Measurements from ENCODE around the gene IL10RA. TPM values are rescaled to one million over a fixed set of nuclear protein-coding genes. Genes with fewer than 3 reads are reported as not detected.
"Not testable (repeated sequence)": the region's sequence is repeated elsewhere in the genome, so short reads cannot be mapped to it uniquely, and the experiment has no call there.

The IL10RA gene
- total and polyA plus RNA-seq, 12 donors, result 2.0 to 29.9 (median 3.8) TPM

DNA sequence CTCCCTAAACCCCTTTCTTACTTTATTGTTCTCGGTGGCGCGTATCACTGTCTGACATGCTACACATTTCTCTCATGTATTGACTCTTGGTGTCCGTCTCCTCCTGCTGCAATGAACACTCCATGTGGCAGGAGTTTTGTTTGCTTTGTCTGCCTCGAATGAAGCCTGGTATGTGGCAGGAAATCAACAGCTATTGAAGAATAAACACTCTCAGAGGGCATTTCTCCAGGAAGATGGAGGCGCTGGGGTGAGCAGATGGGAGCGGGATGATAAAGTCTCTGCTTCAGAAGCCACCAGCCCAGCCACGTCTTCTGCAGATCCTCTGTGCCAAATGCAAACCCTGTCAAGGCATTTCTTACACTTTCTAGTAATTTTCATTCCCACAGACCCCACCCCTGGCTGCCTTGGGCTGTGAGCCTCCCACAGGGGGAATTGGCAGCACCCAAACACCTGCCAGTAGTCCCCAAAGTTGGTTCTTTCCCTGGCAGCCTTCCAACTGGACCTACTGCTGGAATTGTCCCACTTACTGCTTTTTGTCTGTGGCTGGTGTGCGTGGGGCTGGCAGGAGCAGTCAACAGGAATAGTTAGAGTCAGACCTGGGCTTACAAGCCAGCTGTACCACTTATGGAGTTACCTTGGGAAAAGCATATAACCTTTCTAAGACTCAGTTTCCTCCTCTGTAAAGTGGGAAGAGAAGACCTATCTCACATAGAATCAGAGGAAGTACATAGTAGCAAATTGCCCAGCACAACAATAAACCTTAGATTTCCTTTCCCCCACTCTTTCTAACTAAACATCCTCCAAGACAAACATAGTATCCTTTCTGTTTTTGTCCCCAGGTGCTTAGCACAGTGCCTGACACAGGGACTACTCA lies 13.3 kb upstream of the IL10RA start:
- H3K4me1 ChIP-seq, result peaks cover 0 to 84% (median 0%) of the 10 kb centered on the region in 9 donors

DNA sequence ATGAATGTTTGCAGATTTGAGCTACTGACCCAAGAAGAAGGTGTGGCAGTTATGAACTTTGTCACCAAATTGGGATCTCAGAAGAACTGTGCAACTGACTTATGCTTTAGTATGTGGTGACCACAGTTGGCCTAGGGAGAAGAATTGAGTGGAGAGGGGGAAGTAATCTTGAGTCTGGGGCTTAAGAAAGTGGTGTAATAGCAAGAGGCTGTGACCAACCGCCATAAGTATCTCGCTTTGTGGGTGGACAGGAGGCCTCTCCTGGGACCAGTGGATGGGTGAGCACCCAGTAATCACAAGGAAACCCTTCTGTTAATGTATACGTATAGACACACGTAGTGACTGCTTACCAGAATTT lies 12.7 kb upstream of the IL10RA start:
- no peaks in the 10 kb centered on the region for H3K9me3 ChIP-seq
- intact Hi-C loops (cut with DNase I), result no loop called here
- H3K36me3 ChIP-seq, result no peaks in the 10 kb centered on the region
- DNase-seq (no peak), ATAC-seq (no peak)
- peaks cover 0 to 10% (median 0%) of the 10 kb centered on the region in 7 donors for H3K27me3 ChIP-seq
- TF ChIP-seq, protein P1, sequence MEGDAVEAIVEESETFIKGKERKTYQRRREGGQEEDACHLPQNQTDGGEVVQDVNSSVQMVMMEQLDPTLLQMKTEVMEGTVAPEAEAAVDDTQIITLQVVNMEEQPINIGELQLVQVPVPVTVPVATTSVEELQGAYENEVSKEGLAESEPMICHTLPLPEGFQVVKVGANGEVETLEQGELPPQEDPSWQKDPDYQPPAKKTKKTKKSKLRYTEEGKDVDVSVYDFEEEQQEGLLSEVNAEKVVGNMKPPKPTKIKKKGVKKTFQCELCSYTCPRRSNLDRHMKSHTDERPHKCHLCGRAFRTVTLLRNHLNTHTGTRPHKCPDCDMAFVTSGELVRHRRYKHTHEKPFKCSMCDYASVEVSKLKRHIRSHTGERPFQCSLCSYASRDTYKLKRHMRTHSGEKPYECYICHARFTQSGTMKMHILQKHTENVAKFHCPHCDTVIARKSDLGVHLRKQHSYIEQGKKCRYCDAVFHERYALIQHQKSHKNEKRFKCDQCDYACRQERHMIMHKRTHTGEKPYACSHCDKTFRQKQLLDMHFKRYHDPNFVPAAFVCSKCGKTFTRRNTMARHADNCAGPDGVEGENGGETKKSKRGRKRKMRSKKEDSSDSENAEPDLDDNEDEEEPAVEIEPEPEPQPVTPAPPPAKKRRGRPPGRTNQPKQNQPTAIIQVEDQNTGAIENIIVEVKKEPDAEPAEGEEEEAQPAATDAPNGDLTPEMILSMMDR (IDR thresholded peaks at IDR 0.05), result no peak
- no peak overlapping the region for H3K4me3 ChIP-seq
- peaks cover 0 to 85% (median 0%) of the 10 kb centered on the region in 9 donors for H3K4me1 ChIP-seq
- peak overlapping the region in 1 of 10 donors; percentile 79 for H3K27ac ChIP-seq
- 84 to 95% methylated on average over 4 of the region's 4 CpGs for WGBS, 2 donors

More for the DNA sequence above, 13.3 kb upstream of the IL10RA start:
- DNase-seq (no peak), ATAC-seq (no peak)
- Histone ChIP-seq H3K27me3 (peaks cover 0 to 14% (median 0%) of the 10 kb centered on the region in 7 donors), H3K36me3 (no peaks in the 10 kb centered on the region), H3K27ac (peak overlapping the region in 1 of 10 donors; percentile 79), H3K4me3 (no peak overlapping the region), H3K9me3 (no peaks in the 10 kb centered on the region)
- intact Hi-C loops (cut with DNase I), result no loop called here
- 67 to 68% methylated on average over 9 of the region's 9 CpGs for WGBS, 2 donors
- TF ChIP-seq, protein P1 (IDR thresholded peaks at IDR 0.05), result no peak

DNA sequence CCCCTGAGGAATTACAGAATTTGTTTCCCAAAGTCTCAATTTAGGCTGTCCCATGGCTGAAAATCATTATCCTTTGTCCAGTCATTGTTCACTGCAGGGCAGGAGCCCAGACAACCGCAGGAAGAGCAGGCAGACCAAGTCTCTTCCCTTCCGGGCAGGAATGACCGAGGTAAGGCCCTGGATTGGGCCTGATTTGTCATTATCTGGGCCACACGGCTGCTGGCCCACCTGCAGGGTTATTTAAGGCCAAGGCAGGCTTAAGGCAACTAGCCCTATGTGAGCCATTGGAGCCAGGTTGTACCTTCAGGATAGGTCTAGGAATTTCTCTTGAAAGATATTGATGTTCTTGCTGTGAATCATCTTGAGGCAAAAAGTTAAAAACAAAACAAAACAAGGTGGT lies 9.7 kb upstream of the IL10RA start:
- ATAC-seq (no peak), DNase-seq (no peak)
- WGBS, 2 donors, result 72 to 78% methylated on average over 4 of the region's 4 CpGs
- peaks cover 0 to 16% (median 0%) of the 10 kb centered on the region in 7 donors for H3K27me3 ChIP-seq
- peak overlapping the region in 2 of 10 donors; percentile 4 to 75 for H3K27ac ChIP-seq
- TF ChIP-seq, protein P1 (IDR thresholded peaks at IDR 0.05), result no peak
- H3K4me3 ChIP-seq, result no peak overlapping the region
- peaks cover 0 to 82% (median 4%) of the 10 kb centered on the region in 9 donors for H3K4me1 ChIP-seq
- intact Hi-C loops (cut with DNase I), result no loop called here
- H3K36me3 ChIP-seq, result no peaks in the 10 kb centered on the region
- no peaks in the 10 kb centered on the region for H3K9me3 ChIP-seq

DNA sequence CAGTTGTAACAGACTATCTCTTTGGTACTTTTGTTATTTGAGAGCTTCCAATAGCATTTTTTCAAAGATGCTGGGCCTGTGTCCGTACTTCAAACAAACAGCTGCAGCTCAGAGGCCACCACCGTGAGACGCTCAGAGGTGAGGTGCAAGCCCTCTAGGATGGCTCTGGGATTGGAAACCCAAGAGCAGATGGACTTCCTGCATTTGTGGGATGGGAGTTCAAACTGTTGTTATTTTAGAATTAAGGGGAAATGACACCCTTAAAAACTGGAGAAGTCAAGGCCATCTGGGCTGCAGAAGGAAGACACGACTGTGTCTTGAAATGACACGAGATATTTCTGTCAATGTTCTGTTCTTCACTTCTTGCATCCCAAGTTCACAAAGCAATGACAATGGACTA lies 9.2 kb upstream of the IL10RA start:
- intact Hi-C loops (cut with DNase I), result no loop called here
- Histone ChIP-seq H3K9me3 (no peaks in the 10 kb centered on the region), H3K27ac (peak overlapping the region in 2 of 10 donors; percentile 4 to 75), H3K4me1 (peaks cover 0 to 77% (median 4%) of the 10 kb centered on the region in 9 donors), H3K27me3 (peaks cover 0 to 13% (median 1%) of the 10 kb centered on the region in 7 donors), H3K4me3 (no peak overlapping the region), H3K36me3 (no peaks in the 10 kb centered on the region)
- WGBS, 2 donors, result 78 to 79% methylated on average over 5 of the region's 5 CpGs
- peak in 1 of 8 donors; percentile 44 for ATAC-seq
- DNase-seq, result no peak
- TF ChIP-seq, protein P1 (IDR thresholded peaks at IDR 0.05), result no peak

DNA sequence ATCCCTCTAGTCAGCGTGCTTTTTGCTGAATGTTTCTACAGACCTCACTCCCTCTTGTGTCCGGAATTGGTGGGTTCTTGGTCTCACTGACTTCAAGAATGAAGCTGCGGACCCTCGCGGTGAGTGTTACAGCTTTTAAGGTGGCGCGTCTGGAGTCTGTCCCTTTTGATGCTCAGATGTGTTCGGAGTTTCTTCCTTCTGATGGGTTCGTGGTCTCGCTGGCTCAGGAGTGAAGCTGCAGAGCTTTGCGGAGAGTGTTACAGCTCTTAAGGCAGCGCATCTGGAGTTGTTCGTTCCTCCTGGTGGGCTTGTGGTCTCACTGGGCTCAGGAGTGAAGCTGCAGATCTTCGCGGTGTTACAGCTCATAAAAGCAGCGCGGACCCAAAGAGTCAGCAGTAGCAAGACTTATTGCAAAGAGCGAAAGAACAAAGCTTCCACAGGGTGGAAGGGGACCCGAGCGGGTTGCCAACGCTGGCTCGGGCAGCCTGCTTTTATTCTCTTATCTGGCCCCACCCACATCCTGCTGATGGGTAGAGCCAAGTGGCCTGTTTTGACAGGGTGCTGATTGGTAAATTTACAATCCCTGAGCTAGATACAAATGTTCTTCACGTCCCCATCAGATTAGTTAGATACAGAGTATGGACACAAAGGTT lies 8.5 kb upstream of the IL10RA start:
- 80 to 82% methylated on average over 23 of the region's 23 CpGs for WGBS, 2 donors
- not testable (repeated sequence) for DNase-seq

DNA sequence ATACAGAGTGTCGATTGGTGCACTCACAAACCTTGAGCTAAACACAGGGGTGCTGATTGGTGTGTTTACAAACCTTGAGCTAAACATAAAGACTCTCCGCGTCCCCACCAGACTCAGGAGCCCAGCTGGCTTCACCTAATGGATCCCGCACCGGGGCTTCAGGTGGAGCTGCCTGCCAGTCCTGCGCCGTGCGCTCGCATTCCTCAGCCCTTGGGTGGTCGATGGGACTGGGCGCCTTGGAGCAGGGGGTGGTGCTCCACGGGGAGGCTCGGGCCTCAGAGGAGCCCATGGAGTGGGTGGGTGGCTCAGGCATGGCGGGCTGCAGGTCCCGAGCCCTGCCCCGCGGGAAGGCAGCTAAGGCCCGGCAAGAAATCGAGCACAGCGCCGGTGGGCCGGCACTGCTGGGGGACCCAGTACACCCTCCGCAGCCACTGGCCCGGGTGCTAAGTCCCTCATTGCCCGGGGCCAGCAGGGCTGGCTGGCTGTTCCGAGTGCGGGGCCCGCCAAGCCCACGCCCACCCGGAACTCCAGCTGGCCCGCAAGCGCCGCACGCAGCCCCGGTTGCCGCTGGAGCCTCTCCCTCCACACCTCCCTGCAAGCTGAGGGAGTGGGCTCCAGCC lies 7.8 kb upstream of the IL10RA start:
- intact Hi-C loops (cut with DNase I); H3K4me3 ChIP-seq; H3K36me3 ChIP-seq; ATAC-seq; DNase-seq; H3K9me3 ChIP-seq: not testable (repeated sequence)
- Histone ChIP-seq H3K27ac (peak overlapping the region in 1 of 10 donors; percentile 89), H3K27me3 (peaks cover 0 to 10% (median 0%) of the 10 kb centered on the region in 7 donors), H3K4me1 (peaks cover 0 to 63% (median 4%) of the 10 kb centered on the region in 9 donors)
- 85 to 88% methylated on average over 27 to 36 of the region's 36 CpGs for WGBS, 2 donors

More for the DNA sequence above, 8.5 kb upstream of the IL10RA start:
- H3K36me3 ChIP-seq; H3K9me3 ChIP-seq; H3K4me3 ChIP-seq; ATAC-seq; intact Hi-C loops (cut with DNase I): not testable (repeated sequence)
- peaks cover 0 to 10% (median under 1%) of the 10 kb centered on the region in 7 donors for H3K27me3 ChIP-seq
- H3K27ac ChIP-seq, result peak overlapping the region in 1 of 10 donors; percentile 67
- H3K4me1 ChIP-seq, result peaks cover 0 to 70% (median 4%) of the 10 kb centered on the region in 9 donors

Measured in heart right ventricle (tissue), 16 donors.